Activated T-helper 1 cell treated with anti-CD3 and anti-CD28 coated beads, Interleukin-2, amount 50 U/mL, for 16 hours (primary cell): ENCODE data around the gene C11orf21.

ENCODE experiments used
- DNase-seq, 2 donors: peaks; one replicate each; pipeline ENCODE4 v3.0.0-alpha.2; 2020; ENCODE audit warnings: low read depth in 1 of 2, low spot score in 1 of 2

The C11orf21 gene

GRCh38 chr11:2261436-2262230 lies 40.1 kb downstream of the C11orf21 start:
- no peak for DNase-seq

DNA sequence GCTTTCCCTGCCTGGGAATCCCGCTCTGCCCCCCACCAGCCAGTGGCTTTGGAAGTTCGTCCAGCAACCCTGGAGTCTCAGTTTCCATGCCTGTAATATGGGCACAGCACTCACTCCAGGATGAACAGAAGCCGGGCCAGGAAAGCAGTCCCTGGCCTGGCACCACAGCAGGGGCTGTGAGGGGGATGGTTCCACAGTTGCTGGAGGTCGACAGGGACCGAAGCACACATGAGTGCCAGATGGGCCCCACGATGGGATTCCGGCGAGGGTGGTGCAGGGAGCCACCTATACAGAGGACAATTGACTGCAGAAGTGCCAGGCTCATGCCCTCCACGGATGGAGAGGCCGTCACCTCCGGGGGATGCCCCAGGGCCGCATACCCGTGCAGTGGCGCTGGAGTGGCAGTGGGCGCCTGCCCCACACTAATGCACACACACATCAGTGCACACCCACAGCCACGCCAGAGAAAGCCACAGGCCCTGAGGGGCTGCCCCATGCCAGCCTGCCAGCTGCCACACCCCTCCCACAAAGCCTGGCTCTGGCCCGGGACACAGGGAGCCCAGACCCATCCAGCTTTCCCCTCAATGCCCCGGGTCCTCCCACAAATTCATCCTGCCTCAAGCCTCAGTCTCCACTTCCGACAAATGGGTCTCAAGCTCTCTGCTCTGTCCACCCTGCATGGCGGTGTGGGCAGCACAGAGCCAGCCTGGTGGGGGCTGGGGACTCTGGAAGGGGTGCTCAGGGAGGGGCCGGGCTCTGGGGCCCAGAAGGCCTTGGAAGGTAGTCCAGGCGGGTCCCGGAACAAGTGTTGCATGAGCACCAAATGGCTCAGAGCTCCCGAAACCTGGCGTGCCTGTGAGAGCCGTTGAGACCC lies 41.0 kb downstream of the C11orf21 start:
- no peak for DNase-seq

- DNase-seq: no peak
Measured at GRCh38 chr11:2259897-2260451, 41.7 kb downstream of the C11orf21 start.

DNA sequence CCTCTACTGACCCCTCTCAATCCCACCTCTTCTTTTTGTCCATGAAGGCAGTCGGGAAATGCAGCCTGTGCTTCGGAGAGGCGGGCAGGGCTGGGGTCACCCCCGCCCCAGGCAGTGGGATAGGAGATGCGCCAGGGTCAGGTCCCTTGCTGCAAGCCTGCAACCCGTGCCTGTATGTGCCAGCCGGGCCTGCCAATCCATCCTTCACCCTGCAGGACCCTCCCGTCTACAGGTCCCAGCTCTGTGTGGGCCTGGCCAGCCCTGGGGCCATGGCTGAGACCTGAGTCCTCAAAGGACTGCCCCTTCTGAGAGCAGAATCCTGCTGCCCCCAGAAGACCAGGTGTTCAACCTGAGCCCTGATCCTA lies 42.3 kb downstream of the C11orf21 start:
- no peak for DNase-seq

DNA sequence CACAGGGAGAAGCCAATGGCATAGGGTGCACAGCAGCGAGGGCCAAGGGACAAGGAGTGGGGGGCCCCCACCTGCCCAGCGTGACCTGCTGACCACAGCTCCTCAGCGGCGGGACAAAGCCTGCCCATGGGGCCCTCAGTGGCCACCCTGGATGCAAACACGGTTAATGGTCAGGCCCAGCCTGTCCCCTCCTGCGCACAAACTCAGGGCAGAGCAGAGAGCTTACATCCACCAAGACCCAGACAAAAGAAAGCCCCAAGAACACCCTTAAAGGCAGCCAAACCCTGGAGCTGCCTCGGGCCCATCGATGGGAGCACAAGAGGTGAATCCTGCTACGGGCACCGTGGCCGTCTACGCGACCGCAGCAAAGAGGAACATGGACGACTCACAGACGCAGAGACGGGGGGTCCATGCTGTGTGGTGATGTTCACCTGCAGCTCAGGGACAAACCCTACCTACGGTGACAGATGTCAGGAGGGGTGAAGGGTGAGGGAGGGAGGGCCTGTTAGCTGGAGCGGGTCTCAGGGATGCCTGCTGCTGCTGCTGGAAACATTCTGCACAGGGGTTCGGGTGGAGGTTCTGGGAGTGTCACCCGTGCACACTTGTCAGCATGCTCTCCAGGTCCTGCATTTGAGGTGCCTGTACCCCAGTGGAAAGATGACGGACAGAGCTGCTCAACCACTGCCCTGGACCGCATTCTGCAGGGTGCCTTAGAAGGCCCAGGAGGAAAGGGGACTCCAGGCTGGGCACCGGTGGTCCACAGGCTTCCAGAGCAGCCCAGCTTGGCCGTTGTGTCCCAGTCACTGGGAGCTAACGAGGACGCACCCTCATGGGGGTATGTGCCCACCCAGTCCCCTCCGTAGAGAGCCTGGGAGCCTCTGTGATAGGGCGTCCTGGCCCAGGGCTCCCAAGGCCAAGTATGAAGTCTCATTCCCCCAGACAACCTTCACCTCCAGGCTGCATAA lies 42.9 kb downstream of the C11orf21 start:
- no peak for DNase-seq

- DNase-seq: no peak
Measured at GRCh38 chr11:2256951-2257700, 44.6 kb downstream of the C11orf21 start.

- DNase-seq: no peak
Measured at GRCh38 chr11:2256293-2256913, 45.3 kb downstream of the C11orf21 start.

GRCh38 chr11:2252018-2252417 lies 49.7 kb downstream of the C11orf21 start:
- DNase-seq: no peak

DNA sequence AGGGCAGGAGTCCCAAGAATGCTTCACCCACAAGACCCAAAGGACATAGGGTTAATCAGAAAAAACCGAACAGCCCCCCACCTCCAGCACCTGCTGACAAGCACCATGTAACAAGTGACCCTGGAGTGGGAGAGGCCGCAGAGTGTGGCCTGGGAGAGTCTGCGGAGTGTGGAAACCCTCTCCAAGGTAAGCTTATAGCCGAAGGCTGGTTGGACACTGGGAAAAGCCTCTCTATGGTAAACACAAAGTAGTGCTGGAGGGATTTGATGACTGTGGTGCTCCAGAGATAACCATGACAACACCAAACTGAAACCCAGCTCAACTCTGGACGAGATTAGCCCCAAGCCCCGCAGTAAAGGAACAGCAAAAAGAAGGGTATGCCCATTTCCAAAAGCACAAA lies 50.6 kb downstream of the C11orf21 start:
- no peak for DNase-seq

GRCh38 chr11:2250485-2250884 lies 51.2 kb downstream of the C11orf21 start:
- no peak for DNase-seq

- DNase-seq: no peak
Measured at GRCh38 chr11:2250041-2250440, 51.7 kb downstream of the C11orf21 start.

- DNase-seq: no peak
Measured at GRCh38 chr11:2249189-2249916, 52.4 kb downstream of the C11orf21 start.

DNA sequence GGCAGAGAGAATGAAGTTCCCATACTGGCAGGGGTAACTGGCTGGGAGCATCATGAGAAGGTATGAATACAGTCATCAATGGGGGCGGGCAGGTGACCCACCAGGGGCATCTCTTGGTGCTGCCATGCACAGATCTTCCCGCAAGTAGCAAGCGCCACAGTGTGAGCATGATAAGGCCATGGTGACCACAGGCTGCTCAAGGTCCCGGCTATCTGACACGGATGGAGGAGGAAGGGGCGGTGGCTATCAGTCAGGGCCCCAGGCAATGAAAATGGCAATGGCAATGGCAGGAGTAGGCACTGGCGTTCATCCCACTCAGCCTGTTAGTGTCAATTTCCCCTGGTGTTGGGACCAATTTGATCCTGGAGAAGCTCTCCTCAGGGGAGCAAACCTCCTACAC lies 53.0 kb downstream of the C11orf21 start:
- DNase-seq: no peak

DNA sequence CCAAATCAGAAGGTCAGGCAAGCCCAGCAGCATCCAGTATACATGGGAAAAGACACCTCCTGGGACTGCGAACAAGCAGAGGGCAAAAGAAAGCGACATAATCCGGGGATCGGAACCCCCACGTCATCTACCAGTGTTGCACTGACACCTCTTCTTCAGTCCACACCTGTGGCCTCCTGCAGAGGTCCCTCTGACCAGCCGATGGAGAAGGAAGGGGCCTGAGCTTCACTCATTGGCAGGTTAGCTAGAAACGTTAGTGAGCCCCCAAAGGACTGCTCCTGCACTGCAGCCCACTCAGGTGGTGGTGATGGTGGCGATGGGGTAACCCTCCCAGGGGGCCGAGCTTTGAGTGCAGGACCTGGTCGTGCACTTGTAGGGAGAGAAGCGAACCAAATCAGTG lies 53.5 kb downstream of the C11orf21 start:
- no peak for DNase-seq

DNA sequence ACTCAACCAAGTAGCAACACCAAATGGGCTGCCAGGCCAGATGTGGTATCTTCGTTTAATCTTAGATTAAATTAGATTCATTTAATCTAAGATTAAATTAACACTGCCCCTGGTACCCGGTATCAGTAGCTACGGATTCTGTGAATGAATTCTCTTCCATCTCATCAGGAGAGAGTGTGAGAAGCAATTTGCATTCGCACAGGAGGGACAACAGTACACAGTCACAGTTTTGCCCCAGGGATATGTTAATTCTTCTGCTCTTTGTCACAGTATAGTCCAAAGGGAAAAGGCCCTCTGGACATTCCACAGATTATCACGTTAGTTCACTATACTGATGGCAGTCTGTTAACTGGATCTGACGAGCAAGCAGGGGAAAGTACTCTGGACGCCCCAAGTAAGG lies 54.2 kb downstream of the C11orf21 start:
- no peak for DNase-seq
